Central memory CD4-positive, alpha-beta T cell (primary cell): ENCODE results near the gene MYG1.
A peak's percentile ranks its signal among the peaks of the same experiment; 100 is the strongest.

Experiments
- DNase-seq: peaks from one replicate; pipeline ENCODE4 v3.0.0; 2022
- total RNA-seq, 3 experiments: gene quantifications; one replicate each; lab custom pipeline; 2026; lab: John Stamatoyannopoulos, UW

MYG1 gene
- 0 to 0.21 (median 0.05) reads per million in 3 experiments for total RNA-seq

GRCh38 chr12:53299454-53300180, at the start of gene MYG1:
TSS of gene MYG1 (plus strand) at chr12:53299695. CDS start at chr12:53299738, 43 bp downstream.
- peak; percentile 83 for DNase-seq

- peak; percentile 66 for DNase-seq
These were observed 47.8 kb upstream of the MYG1 start for GRCh38 chr12:53251477-53252348.

- DNase-seq, result no peak
These were observed 47.1 kb upstream of the MYG1 start for GRCh38 chr12:53252349-53252916.

- DNase-seq, result no peak
These were observed 46.2 kb upstream of the MYG1 start for GRCh38 chr12:53253298-53253697.

GRCh38 chr12:53254816-53255545, 44.5 kb upstream of the MYG1 start:
- DNase-seq, result no peak

GRCh38 chr12:53255996-53256395, 43.5 kb upstream of the MYG1 start:
- DNase-seq, result no peak

- DNase-seq, result no peak
These were observed 40.7 kb upstream of the MYG1 start for GRCh38 chr12:53258541-53259539.

GRCh38 chr12:53259891-53260290, 39.6 kb upstream of the MYG1 start:
- no peak for DNase-seq

GRCh38 chr12:53265783-53266182, 33.7 kb upstream of the MYG1 start:
- DNase-seq, result no peak

- DNase-seq, result no peak
These were observed 32.0 kb upstream of the MYG1 start for GRCh38 chr12:53267306-53267998.

GRCh38 chr12:53267999-53268629, 31.4 kb upstream of the MYG1 start, which contains the start of gene ESPL1:
TSS of gene ESPL1 (plus strand) at chr12:53268299. CDS start at chr12:53268767, 468 bp downstream.
- peak; percentile 78 for DNase-seq

- no peak for DNase-seq
These were observed 30.6 kb upstream of the MYG1 start for GRCh38 chr12:53268630-53269562.

GRCh38 chr12:53274445-53274844, 25.1 kb upstream of the MYG1 start:
- no peak for DNase-seq

GRCh38 chr12:53276511-53276910, 23.0 kb upstream of the MYG1 start:
- no peak for DNase-seq

- DNase-seq, result no peak
These were observed 21.5 kb upstream of the MYG1 start for GRCh38 chr12:53277981-53278380.

- no peak for DNase-seq
These were observed 20.1 kb upstream of the MYG1 start for GRCh38 chr12:53279283-53279869.

GRCh38 chr12:53279888-53280498, 19.5 kb upstream of the MYG1 start:
- DNase-seq, result no peak

GRCh38 chr12:53286448-53286847, 13.0 kb upstream of the MYG1 start:
- DNase-seq, result no peak
